Suppressor macrophage treated with lipopolysaccharide for 4 hours (primary cell): ENCODE results near the gene SUMF1.
"Not testable (repeated sequence)": the region's sequence is repeated elsewhere in the genome, so short reads cannot be mapped to it uniquely, and the experiment has no call there.

ENCODE experiments used
- DNase-seq: peaks from one replicate; pipeline ENCODE4 v3.0.0-alpha.2; 2020

Gene SUMF1

GRCh38 chr3:4458961-4459360, 8.1 kb downstream of the SUMF1 start:
- DNase-seq, result no peak

- DNase-seq, result not testable (repeated sequence)
These were observed 10.3 kb downstream of the SUMF1 start for GRCh38 chr3:4456780-4457179.

DNA sequence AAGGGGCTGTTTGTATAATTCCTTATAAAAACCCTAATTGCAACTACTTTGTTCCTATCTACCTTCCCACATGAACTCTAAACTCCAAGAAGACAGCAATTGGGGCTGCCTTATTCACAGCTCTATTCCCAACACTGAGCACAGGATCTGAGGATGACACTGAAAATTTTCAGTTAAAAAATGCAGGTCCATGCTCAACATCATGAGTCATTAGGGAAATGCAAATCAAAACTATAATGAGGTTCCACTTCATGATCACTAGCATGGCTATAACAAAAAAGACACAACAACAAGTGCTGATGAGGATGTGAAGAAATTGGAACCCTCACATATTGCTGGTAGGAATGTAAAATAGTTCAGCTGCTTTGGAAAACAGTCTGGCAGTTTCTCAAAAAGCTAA, 12.9 kb downstream of the SUMF1 start:
- DNase-seq, result no peak

DNA sequence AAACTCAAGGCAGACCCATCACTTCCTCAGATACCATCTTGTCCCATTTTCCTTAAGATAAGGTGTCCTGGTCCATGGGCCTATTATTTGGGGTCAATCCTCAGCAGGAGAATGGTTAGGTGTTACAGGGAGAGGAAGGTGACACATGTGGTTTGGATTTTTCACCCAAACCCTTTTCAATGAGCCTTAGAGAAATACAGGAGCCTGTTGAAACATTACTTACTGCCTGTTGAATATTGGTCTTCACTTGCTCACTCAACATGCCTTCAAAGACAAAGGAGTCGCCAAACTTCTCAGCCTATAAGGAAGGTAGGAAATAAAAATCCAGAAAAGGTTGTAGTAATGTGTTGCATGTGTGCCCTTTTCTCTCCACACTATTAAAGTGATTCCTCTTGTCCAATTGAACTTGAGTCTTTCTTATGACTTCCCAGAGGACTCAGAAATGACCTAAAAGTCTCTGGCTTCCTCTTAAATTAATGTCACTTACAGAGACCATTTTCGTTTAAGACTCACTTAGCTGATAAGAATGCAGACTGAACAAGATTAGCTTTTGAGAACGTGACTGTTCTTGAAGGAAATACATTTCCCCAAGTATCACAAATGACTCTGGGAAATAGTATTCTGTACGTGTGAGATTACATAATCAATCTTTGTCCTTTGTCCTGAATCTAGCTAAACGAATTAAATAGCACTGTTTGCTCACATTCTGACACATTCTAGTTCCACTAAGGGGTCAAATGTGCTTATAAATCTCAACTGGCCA, 17.8 kb downstream of the SUMF1 start:
- no peak for DNase-seq

DNA sequence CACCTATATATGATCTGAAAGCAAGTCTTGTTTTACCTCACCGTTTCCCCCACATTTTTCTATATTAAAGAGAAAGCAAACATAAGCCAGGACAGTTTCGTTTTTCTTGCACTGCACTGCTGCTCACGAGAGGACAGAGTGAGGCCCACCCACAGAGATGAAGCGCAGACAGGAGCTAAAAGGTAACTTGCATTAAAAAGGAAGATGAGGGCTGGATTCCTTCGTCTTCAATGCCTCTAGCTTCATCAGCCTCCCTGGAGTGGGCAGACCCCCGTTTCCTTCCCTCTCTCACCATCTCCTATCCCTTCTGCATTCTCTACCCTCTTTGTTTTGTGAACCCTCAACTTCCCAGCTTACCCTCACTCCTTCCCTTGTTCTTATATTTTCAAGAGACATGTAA, 18.9 kb downstream of the SUMF1 start:
- DNase-seq, result no peak

DNA sequence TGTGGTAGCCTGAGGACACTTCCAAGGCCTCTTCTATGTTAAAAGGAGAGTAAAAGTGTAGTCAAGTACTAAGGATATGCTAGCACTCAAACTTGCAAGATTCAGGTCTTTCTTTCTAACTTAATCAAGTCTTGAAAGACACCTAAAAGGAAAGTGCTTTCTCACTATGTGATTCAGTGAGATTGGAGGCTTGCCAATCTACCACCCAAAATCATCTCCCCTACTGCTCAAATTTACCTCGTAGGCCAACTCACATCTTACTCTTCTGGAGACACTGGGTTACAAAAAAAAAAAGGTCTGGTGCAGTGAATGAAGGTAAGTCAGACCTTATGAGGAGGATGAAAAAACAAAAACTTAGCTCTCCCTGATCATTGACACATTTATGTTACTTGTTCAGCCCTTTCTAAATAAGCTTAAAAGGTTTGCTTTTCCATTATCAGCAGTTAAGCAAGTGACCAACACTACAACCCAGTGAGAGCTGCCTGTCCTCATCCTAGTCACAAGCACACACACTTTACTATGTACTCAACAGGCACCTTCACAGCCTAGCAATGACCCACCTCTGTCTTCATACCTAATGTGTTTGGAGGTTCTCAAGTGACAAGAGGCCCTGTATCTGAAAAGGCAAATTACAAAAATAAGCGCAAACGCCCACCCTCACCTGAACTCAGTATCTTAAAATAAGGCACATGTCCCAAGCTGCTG, 19.6 kb downstream of the SUMF1 start:
- DNase-seq, result no peak

DNA sequence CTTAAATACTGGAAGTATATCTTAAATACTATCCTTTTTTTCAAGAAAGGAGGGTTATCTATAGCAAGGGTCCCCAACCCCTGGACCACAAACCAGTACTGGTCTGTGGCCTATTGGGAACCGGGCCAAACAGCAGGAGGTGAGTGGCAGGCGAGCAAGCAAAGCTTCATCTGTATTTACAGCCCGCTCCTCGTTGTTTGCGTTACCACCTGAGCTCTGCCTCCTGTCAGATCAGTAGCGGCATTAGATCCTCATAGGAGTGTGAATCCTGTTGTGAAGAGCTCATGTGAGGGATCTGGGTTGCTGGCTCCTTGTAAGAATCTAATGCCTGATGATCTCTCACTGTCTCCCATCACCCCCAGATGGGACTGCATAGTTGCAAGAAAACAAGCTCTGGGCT, 26.1 kb downstream of the SUMF1 start:
- DNase-seq, result no peak

- no peak for DNase-seq
These were observed 28.8 kb downstream of the SUMF1 start for GRCh38 chr3:4438296-4438695.

DNA sequence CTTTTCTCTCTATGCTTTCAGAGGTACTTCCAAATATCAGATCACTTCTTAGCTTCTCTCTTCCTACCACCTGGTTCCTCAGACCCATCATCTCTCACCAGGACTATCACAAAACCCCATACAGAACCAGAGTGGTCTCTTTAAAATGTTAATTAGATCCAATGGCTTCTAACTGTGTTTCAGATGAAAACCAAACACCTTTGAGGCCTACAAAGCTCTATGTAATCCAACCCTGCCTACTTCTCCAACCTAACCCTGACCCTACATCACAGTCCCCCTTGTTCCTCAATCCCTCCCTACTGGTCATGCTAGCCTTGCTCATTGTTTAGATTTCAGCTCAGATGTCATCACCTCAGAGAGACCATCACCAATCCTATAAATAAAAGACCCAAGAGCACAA, 34.8 kb downstream of the SUMF1 start:
- peak; percentile 25 for DNase-seq

- no peak for DNase-seq
These were observed 37.3 kb downstream of the SUMF1 start for GRCh38 chr3:4429648-4430350.

- peak; percentile 90 for DNase-seq
These were observed 40.2 kb downstream of the SUMF1 start for GRCh38 chr3:4426782-4427344.

- no peak for DNase-seq
These were observed 40.7 kb downstream of the SUMF1 start for GRCh38 chr3:4426261-4426781.

GRCh38 chr3:4425707-4426106, 41.4 kb downstream of the SUMF1 start:
- peak; percentile 80 for DNase-seq

DNA sequence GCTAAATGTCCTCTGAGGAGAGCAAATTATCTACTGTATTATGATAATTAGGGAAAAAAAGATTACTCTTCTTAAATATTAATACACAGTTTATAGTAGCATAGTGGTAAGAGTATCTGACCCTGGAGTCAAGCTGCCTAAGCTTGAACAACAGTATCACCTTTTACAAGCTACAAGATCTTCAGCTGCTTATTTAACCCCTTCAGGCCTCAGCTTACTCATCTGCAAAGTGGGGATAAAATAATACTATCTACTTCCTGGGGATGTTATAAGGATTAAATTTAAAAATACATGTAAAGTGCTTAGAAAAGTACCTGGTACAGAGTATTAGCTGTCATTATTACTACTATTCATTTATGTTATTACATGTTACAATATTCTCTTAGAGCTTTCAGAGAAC, 42.0 kb downstream of the SUMF1 start:
- DNase-seq, result no peak

- peak; percentile 92 for DNase-seq
These were observed 45.9 kb downstream of the SUMF1 start for GRCh38 chr3:4421121-4421520.

DNA sequence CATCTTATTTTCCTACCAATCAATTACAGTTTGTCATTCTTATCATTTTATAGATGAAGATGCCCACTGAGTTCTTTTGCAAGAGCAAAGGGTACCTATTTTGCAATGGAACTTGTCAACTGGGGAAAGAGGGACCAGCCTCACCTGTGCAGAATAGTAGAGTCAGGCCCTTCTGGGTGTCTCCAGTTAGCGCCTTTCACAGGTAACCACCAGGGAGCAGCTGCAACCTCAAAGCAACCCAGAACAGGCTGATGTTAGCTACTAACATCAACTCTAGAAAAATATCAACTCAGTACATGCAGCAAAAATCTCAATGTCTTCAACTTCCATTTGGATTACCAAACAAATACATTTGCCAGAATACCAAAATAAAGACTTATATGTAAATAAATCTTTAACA, 47.1 kb downstream of the SUMF1 start:
- DNase-seq, result no peak

- no peak for DNase-seq
These were observed 47.7 kb downstream of the SUMF1 start for GRCh38 chr3:4419386-4419785.

DNA sequence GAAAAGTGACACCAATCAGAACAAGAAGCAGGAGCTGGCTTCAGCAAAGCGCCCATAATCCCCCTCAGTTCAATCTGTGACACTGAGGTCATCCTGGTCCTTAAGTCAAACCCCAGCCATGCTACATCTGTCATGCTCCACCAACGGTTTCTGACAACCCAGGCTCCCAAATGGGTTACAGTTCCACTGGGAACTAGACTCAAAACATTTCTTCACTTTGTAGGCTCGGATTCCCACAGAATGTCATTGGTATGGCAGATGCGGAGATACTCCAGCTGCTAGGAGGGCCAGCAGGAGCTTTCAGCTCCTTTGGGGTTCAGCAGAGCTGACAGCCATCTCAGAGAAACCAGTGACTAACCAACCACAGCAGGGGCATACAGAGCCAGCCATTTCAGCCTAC, 48.9 kb downstream of the SUMF1 start:
- no peak for DNase-seq

DNA sequence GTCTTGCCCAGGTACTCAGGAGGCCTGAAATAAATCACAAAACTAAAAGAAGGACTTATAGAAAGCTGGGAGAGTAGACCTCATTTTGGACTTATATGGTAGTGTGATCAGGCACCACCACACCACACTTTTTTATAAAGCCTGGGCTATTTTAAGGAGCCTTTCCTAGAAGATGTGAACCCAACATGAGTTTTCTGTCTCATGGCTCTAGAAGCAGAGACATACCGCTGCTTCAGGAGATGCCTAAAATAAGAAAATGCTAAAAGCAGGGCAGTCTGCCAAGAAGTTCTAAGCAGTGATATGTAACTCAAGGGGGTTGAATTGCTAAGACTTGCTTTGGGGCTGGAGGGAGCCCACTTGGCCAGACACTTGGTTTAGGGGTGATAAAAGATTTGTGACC, 49.6 kb downstream of the SUMF1 start:
- DNase-seq, result no peak

- peak; percentile 42 for DNase-seq
These were observed 50.1 kb downstream of the SUMF1 start for GRCh38 chr3:4416961-4417360.

GRCh38 chr3:4416427-4416945, 50.6 kb downstream of the SUMF1 start:
- no peak for DNase-seq

DNA sequence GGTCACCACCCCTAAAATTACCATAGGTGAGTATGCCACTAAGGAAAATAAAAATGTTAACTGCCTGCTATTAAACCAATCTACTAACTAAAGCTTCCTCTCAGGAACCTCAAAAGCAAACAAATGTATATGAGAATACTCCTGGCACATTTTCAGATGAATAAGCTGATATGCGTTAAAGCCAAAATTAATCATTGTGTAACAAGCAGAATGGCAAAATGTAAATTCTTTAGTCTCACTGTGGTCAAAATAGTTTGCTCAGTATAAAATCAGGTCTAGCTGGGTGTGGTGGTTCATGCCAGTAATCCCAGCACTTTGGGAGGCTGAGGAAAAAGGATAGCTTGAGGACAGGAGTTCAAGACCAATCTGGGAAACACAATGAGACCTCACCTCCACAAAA, 53.6 kb downstream of the SUMF1 start:
- DNase-seq, result no peak

DNA sequence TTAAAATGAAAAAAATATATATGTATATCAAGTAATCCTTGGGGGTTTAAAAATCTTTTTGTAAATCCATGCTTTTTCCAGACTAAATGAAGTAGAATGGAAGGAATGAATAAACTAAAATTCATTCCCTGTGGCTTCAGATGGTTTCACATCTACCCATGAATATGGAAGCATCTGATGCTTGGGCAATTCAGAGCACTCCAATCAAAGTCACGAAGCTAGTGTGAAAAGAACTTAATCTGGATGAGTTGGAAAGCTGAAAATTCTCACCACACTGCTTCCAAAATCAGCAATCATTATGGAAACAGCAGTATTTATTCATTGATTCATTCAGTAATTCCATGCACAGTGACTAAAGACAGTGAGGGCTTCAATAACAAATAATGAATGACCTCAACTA, 55.2 kb downstream of the SUMF1 start:
- no peak for DNase-seq
